IMR-90 (cell line): ENCODE data around the gene PKDCC. TPM values are rescaled to one million over a fixed set of nuclear protein-coding genes. Genes with fewer than 3 reads are reported as not detected.
A peak's percentile ranks its signal among the peaks of the same experiment; 100 is the strongest.

Source experiments
- ATAC-seq: fragments of 200-7000 bp; cut with Tn5 transposase; 2 replicates; pipeline ENCODE4 v1.9.1; 2020; ENCODE audit warnings: low read depth, mild to moderate bottlenecking, moderate library complexity
- BruUV-seq: library from RNA; stranded (reverse); fragments of 400-500 nt; replicated peaks from 2 replicates; lab custom pipeline; 2021; lab: Mats Ljungman, UMichigan
- CTCF ChIA-PET: fragments of 300-600 bp; formaldehyde crosslinking; extraction: SDS; loops from one replicate; lab custom pipeline; 2021; ENCODE audit warnings: antibody characterized with exemption; lab: Yijun Ruan, JAX
- POLR2A ChIA-PET: fragments of 300-600 bp; sonication (Branson Sonifier 250); formaldehyde crosslinking; loops from one replicate; lab custom pipeline; 2022; ENCODE audit warnings: antibody characterized with exemption; ENCODE audit not compliant: unreplicated experiment; lab: Charles Lee
- DNase-seq: peaks from one replicate; pipeline ENCODE4 v3.0.0; 2013
- H2AFZ ChIP-seq: replicated peaks from 2 replicates; pipeline ENCODE3; 2013; ENCODE audit warnings: low read length, mild to moderate bottlenecking; ENCODE audit not compliant: poor library complexity
- H2AK5ac ChIP-seq: 2 replicates; pipeline ENCODE4 v1.6.1; 2013; ENCODE audit warnings: low read depth, low read length, inconsistent platforms
- H2AK9ac ChIP-seq: replicated peaks from 2 replicates; pipeline ENCODE3; 2013; ENCODE audit warnings: mild to moderate bottlenecking, low read depth, low read length, moderate library complexity; ENCODE audit not compliant: poor library complexity
- H2BK120ac ChIP-seq: 2 replicates; pipeline ENCODE4 v1.6.1; 2013; ENCODE audit warnings: low read depth, low read length, inconsistent platforms
- H2BK15ac ChIP-seq: 3 replicates; pipeline ENCODE4 v1.6.1; 2013; ENCODE audit warnings: low read depth, low read length, inconsistent platforms
- H2BK20ac ChIP-seq: 2 replicates; pipeline ENCODE4 v1.6.1; 2013; ENCODE audit warnings: low read depth, mild to moderate bottlenecking, inconsistent platforms, low read length, moderate library complexity
- H2BK5ac ChIP-seq: 2 replicates; pipeline ENCODE4 v1.6.1; 2013; ENCODE audit warnings: mild to moderate bottlenecking, low read depth, low read length, inconsistent platforms; ENCODE audit not compliant: poor library complexity, severe bottlenecking
- H3K14ac ChIP-seq: replicated peaks from 2 replicates; pipeline ENCODE4 v1.6.1; 2013; ENCODE audit warnings: low read depth, low read length, inconsistent platforms
- H3K18ac ChIP-seq: 2 replicates; pipeline ENCODE4 v1.6.1; 2013; ENCODE audit warnings: low read depth, low read length, control low read depth
- H3K23ac ChIP-seq: 2 replicates; pipeline ENCODE4 v1.6.1; 2013; ENCODE audit warnings: low read depth, low read length, inconsistent platforms
- H3K27ac ChIP-seq: 2 replicates; pipeline ENCODE4 v1.5.1; 2013; ENCODE audit warnings: mild to moderate bottlenecking, control low read depth, low read length; ENCODE audit not compliant: insufficient read depth
- H3K27me3 ChIP-seq: 2 replicates; pipeline ENCODE4 v1.6.1; 2013; ENCODE audit warnings: low read length; ENCODE audit not compliant: control insufficient read depth, insufficient read depth
- H3K36me3 ChIP-seq: 2 replicates; pipeline ENCODE4 v1.6.1; 2013; ENCODE audit warnings: low read length, mixed read lengths; ENCODE audit not compliant: control insufficient read depth, insufficient read depth
- H3K4ac ChIP-seq: 2 replicates; pipeline ENCODE4 v1.6.1; 2013; ENCODE audit warnings: low read depth, low read length, inconsistent platforms
- H3K4me1 ChIP-seq: 2 replicates; pipeline ENCODE4 v1.6.1; 2013; ENCODE audit warnings: low read length, mixed read lengths; ENCODE audit not compliant: control insufficient read depth, insufficient read depth
- H3K4me2 ChIP-seq: 2 replicates; pipeline ENCODE4 v1.6.1; 2013; ENCODE audit warnings: low read depth, mild to moderate bottlenecking, control low read depth, low read length, moderate library complexity
- H3K4me3 ChIP-seq: 2 replicates; pipeline ENCODE4 v1.5.1; 2013; ENCODE audit warnings: low read depth, mild to moderate bottlenecking, control low read depth, low read length, moderate library complexity; ENCODE audit not compliant: insufficient read depth
- H3K56ac ChIP-seq: 2 replicates; pipeline ENCODE4 v1.6.1; 2013; ENCODE audit warnings: low read length, inconsistent platforms; ENCODE audit not compliant: insufficient read depth; ENCODE audit errors: extremely low read depth
- H3K79me1 ChIP-seq, 2 experiments: 2 replicates each; pipeline ENCODE4 v1.6.1; 2013; ENCODE audit warnings: low read length in 2 of 2, inconsistent platforms in 1 of 2, low read depth in 1 of 2
- H3K9ac ChIP-seq: 2 replicates; pipeline ENCODE4 v1.6.1; 2013; ENCODE audit warnings: low read depth, low read length, control low read depth
- H3K9me1 ChIP-seq: 2 replicates; pipeline ENCODE4 v1.6.1; 2013; ENCODE audit warnings: low read length, inconsistent platforms; ENCODE audit not compliant: insufficient read depth
- H3K9me3 ChIP-seq: 2 replicates; pipeline ENCODE4 v1.6.1; 2013; ENCODE audit warnings: low read length; ENCODE audit not compliant: control insufficient read depth, insufficient read depth
- H4K20me1 ChIP-seq: 2 replicates; pipeline ENCODE4 v1.6.1; 2013; ENCODE audit warnings: low read length, inconsistent platforms; ENCODE audit not compliant: insufficient read depth
- H4K5ac ChIP-seq: 2 replicates; pipeline ENCODE4 v1.6.1; 2013; ENCODE audit warnings: mild to moderate bottlenecking, low read depth, low read length, control low read depth
- H4K8ac ChIP-seq, 2 experiments: 2 replicates each; pipeline ENCODE4 v1.6.1; 2013; ENCODE audit warnings: low read depth in 2 of 2, low read length in 2 of 2, control low read depth in 1 of 2, inconsistent platforms in 1 of 2
- H4K91ac ChIP-seq: 2 replicates; pipeline ENCODE4 v1.6.1; 2013; ENCODE audit warnings: low read depth, low read length, inconsistent platforms; ENCODE audit not compliant: insufficient read depth
- BHLHE40 ChIP-seq: fragments of 150-350 bp; IDR thresholded peaks from 2 replicates; pipeline ENCODE4 v1.6.1; 2016; ENCODE audit warnings: mild to moderate bottlenecking, low read depth, low read length
- CHD1 ChIP-seq: IDR thresholded peaks from 2 replicates; pipeline ENCODE4 v1.6.1; 2012; ENCODE audit warnings: low read depth, low read length, improper control_type of control experiment
- FOS ChIP-seq: fragments of 150-350 bp; IDR thresholded peaks from 2 replicates; pipeline ENCODE4 v1.6.1; 2016; ENCODE audit warnings: low read depth, low read length
- MAZ ChIP-seq: IDR thresholded peaks from 2 replicates; pipeline ENCODE4 v1.6.1; 2012; ENCODE audit warnings: low read depth, mild to moderate bottlenecking, low read length, improper control_type of control experiment, moderate library complexity, borderline replicate concordance
- MXI1 ChIP-seq: IDR thresholded peaks from 2 replicates; pipeline ENCODE4 v1.6.1; 2012; ENCODE audit warnings: low read depth, mild to moderate bottlenecking, low read length, moderate library complexity, borderline replicate concordance
- NFE2L2 ChIP-seq: fragments of 150-350 bp; IDR thresholded peaks from 2 replicates; pipeline ENCODE4 v1.6.1; 2016; ENCODE audit warnings: low read depth, mild to moderate bottlenecking, low read length
- POLR2A ChIP-seq: IDR thresholded peaks from 2 replicates; pipeline ENCODE4 v1.6.1; 2012; ENCODE audit warnings: mild to moderate bottlenecking, low read depth, low read length
- RCOR1 ChIP-seq: IDR thresholded peaks from 2 replicates; pipeline ENCODE4 v1.6.1; 2012; ENCODE audit warnings: mild to moderate bottlenecking, low read length, improper control_type of control experiment; ENCODE audit not compliant: insufficient replicate concordance
- RFX5 ChIP-seq: IDR thresholded peaks from 2 replicates; pipeline ENCODE4 v1.8.0; 2012; ENCODE audit warnings: low read depth, mild to moderate bottlenecking, low read length, moderate library complexity
- SMC3 ChIP-seq: fragments of 150-350 bp; IDR thresholded peaks from 2 replicates; pipeline ENCODE4 v1.6.1; 2016; ENCODE audit warnings: low read depth, mild to moderate bottlenecking, antibody characterized with exemption, low read length, moderate library complexity
- WGBS, 2 experiments: methylation state at CpG; one replicate each; pipeline versions ENCODE4 v1.1.5 to v1.1.7; 2013; ENCODE audit warnings: missing lambda C conversion rate in 2 of 2; ENCODE audit not compliant: insufficient read length in 1 of 2; ENCODE audit errors: extremely low coverage in 2 of 2; 5-methylcytosine and 5-hydroxymethylcytosine counted together
- dilution Hi-C: fragments of 300-500 bp; cut with HindIII; formaldehyde crosslinking; loops from one replicate; pipeline ENCODE4 v1.14.3; 2018; ENCODE audit warnings: low sequenced_read_pairs; ENCODE audit not compliant: unreplicated experiment
- in situ Hi-C: fragments of 300-500 bp; cut with MboI; formaldehyde crosslinking; loops from 3 replicates; pipeline ENCODE4 v1.14.3; 2019; ENCODE audit warnings: low sequenced_read_pairs, inconsistent platforms, mixed read lengths
- intact Hi-C: fragments of 100-400 bp; cut with micrococcal nuclease; formaldehyde crosslinking; loops from 2 replicates; pipeline ENCODE4 v1.10.0; 2022
- polyA plus RNA-seq, 3 experiments: library from polyadenylated mRNA; depleted of rRNA; stranded (reverse); fragments of >200 nt; gene quantifications; 2 replicates each; pipeline ENCODE4 v1.2.3, GENCODE V29; 2012; ENCODE audit warnings: low replicate concordance in 1 of 3
- total RNA-seq: library from RNA; depleted of rRNA; stranded (reverse); fragments of >200 nt; gene quantifications from 2 replicates; pipeline ENCODE4 v1.2.3, GENCODE V29; 2012
- TF ChIP-seq, protein P1 (sequence below): fragments of 150-350 bp; IDR thresholded peaks from 2 replicates; pipeline ENCODE4 v1.6.1; 2017; ENCODE audit warnings: mild to moderate bottlenecking, antibody characterized with exemption, low read length, low read depth

PKDCC gene
- total and polyA plus RNA-seq, 2 of the 4 experiments (the other 2 are of a cell fraction): 55.6 to 95.7 TPM

DNA sequence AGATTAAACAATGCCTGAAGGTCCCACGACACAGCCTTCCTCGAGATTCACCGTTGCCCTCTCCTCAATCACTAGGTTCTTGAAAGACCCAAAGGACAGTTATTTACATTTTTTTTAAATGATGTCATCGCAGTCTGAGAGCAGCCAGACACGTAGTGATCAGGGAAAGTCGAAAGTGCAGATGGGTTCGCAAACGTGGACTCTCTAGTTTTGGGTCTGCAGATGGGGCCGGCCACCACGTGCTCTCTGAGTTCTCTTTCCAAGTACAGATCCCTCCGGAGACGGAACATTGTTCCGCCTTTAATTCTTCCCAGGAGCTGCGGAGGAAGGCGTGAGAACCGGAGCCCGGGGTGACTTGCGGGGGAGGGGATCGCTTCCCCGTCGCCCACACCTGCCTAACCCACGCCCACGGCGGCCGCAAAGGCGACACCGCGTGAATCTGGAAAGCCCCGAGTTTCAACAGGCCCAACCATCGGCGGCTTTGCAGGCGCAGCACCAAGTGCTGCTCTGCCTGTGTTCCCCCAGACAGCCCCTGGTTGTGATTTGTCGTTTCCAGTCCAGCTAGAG is 54.3 kb downstream of the PKDCC start:
- Histone ChIP-seq H3K9me3 (no peaks in the 10 kb centered on the region; the same call in 1 of the 2 replicates), H3K14ac (peak overlapping the region; percentile 99), H2BK5ac (peak overlapping the region; percentile 93), H3K4me3 (no peak overlapping the region; the same call in 1 of the 2 replicates), H3K4ac (peak overlapping the region; percentile 99), H4K91ac (peak overlapping the region; percentile 95), H2BK20ac (peak overlapping the region; percentile 96; the same call in 1 of the 2 replicates), H2AK5ac (peak overlapping the region; percentile 69), H2AFZ (peak overlapping the region; percentile 97), H3K4me1 (peaks cover 21% of the 10 kb centered on the region), H4K8ac (peak overlapping the region; percentile 82 to 91), H4K20me1 (no peaks in the 10 kb centered on the region), H3K23ac (peak overlapping the region; percentile 96), H3K9me1 (peaks cover 6% of the 10 kb centered on the region), H4K5ac (peak overlapping the region; percentile 70), H3K9ac (no peak overlapping the region), H2BK15ac (peak overlapping the region; percentile 67; the same call in 2 of the 3 replicates), H3K79me1 (no peaks in the 10 kb centered on the region; a peak in 1 of 4 replicates), H3K36me3 (no peaks in the 10 kb centered on the region), H3K27ac (peak overlapping the region; percentile 78), H2BK120ac (peak overlapping the region; percentile 99), H3K27me3 (0 out of 2 replicates have a peak, but pooled peaks cover 2% of the 10 kb centered on the region), H3K18ac (peak overlapping the region; percentile 58), H3K4me2 (peak overlapping the region; percentile 50), H2AK9ac (peak overlapping the region; percentile 97), H3K56ac (peak overlapping the region; percentile 73; the same call in 1 of the 2 replicates)
- intact Hi-C loops: loop anchor here (2.0 kb wide), 1 partner anchor 31 kb away; no protein-coding TSS in a partner anchor
- 15% methylated on average over 14 of the region's 33 CpGs; no CpG with 5 or more reads in 1 of the 2 experiments for WGBS, 2 experiments
- TF ChIP-seq RCOR1: no peak
- TF ChIP-seq BHLHE40: peak; percentile 20; the same call in 1 of the 2 replicates
- TF ChIP-seq MXI1: peak; percentile 77; the same call in 1 of the 2 replicates
- TF ChIP-seq POLR2A: 0 out of 2 replicates have a peak, but pooled peaks have one; percentile 50
- no peak for TF ChIP-seq SMC3
- TF ChIP-seq FOS: peak; percentile 64
- TF ChIP-seq NFE2L2: no peak
- TF ChIP-seq, protein P1, sequence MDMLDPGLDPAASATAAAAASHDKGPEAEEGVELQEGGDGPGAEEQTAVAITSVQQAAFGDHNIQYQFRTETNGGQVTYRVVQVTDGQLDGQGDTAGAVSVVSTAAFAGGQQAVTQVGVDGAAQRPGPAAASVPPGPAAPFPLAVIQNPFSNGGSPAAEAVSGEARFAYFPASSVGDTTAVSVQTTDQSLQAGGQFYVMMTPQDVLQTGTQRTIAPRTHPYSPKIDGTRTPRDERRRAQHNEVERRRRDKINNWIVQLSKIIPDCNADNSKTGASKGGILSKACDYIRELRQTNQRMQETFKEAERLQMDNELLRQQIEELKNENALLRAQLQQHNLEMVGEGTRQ: peak; percentile 67
- TF ChIP-seq RFX5: no peak
- 0 out of 2 replicates have a peak, but pooled peaks have one; percentile 81 for TF ChIP-seq CHD1
- 0 out of 2 replicates have a peak, but pooled peaks have one; percentile 12 for TF ChIP-seq MAZ
- ChIA-PET CTCF (no interaction called here), POLR2A (no interaction called here)
- dilution Hi-C loops: no loop called here
- in situ Hi-C loops: no loop called here
- DNase-seq (peak; percentile 93), ATAC-seq (peak; percentile 58)
- BruUV-seq: no TSS peak
